Activated CD4-positive, alpha-beta T cell treated with anti-CD3 and anti-CD28 coated beads, Interleukin-2, amount 50 U/mL, for 4 hours (primary cell): Measurements from ENCODE around the gene TPSG1.
"Not testable (repeated sequence)": the region's sequence is repeated elsewhere in the genome, so short reads cannot be mapped to it uniquely, and the experiment has no call there.

Experiments
- DNase-seq, 2 experiments: peaks; one replicate each; pipeline ENCODE4 v3.0.0-alpha.2; 2020

TPSG1 gene

DNA sequence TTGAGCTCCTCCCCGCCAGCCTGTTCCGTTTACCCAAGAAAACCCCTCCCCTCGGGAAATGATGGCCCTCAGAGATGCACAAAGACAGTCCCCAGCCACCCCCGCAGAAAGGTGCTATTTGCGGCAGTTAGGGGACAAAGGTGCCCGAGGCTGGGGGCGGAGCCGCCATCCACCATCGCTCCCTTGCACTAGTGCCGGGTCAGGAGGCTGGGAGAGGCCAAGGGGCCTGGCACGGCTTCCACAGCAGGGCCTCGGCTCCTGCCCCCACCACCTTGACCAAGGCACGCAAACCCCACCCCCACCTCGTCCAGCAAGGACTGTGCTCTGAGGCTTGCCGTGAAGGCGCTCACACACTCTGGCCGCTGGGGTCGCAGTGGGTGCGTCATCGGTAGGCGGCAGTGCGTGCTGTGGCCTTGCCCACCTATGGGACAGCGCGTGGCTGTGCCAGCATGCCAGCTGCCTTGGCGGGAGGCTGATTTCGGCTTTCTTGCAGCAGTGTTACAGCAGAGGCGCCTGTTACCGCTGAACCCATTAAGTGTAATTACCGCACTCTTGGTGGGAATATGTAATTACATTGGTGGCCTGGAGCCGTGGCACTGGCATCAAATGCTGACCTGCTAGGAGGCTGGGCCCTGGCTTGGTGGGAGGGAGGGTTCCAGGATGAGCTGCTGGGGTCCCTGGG lies 31.8 kb downstream of the TPSG1 start:
- DNase-seq, result no peak

GRCh38 chr16:1192384-1193073 lies 32.5 kb downstream of the TPSG1 start:
- no peak for DNase-seq

- DNase-seq, result not testable (repeated sequence)
Observed at GRCh38 chr16:1190789-1191188, 34.3 kb downstream of the TPSG1 start.

GRCh38 chr16:1189455-1189854 lies 35.6 kb downstream of the TPSG1 start:
- no peak for DNase-seq

GRCh38 chr16:1188432-1189189 lies 36.5 kb downstream of the TPSG1 start:
- peak; percentile 14 to 15 for DNase-seq

DNA sequence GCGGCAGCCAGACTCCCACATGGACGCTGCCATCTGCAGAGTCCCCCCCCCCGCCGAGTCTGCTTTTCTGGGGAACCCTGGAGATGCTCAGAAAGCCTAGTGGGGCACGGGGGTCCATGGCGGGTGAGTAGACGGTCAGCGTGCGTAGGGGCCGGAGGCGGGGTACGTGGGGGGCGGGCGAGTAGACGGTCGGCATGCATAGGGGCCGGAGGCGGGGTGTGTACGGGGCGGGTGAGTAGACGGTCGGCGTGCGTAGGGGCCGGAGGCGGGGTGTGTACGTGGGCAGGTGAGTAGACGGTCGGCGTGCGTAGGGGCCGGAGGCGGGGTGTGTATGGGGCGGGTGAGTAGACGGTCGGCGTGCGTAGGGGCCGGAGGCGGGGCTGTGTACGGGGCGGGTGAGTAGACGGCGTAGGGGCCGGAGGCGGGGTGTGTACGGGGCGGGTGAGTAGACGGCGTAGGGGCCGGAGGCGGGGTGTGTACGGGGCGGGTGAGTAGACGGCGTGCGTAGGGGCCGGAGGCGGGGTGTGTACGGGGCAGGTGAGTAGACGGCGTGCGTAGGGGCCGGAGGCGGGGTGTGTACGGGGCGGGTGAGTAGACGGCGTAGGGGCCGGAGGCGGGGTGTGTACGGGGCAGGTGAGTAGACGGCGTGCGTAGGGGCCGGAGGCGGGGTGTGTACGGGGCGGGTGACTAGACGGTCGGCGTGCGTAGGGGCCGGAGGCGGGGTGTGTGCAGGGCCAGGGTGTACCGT lies 39.4 kb downstream of the TPSG1 start:
- DNase-seq, result not testable (repeated sequence)

DNA sequence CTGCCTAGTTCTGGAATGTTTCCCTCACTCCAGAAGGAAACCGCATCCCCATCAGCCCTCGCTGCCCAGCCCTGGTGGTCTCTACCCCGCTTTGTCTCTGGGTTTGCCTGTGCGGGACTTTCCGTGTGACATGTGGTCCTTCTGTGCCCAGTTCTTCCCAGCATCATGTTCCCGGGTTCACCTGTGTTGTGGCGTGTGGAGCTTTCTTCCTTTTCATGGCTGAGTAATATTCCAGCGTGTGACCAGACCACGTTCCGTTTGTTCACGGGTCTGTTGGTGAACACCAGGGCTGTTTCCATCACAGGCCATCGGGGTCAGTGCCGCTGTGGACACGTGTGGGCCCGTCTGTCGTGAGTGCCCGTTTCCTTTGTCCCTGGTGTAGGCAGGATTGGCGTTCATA lies 40.1 kb downstream of the TPSG1 start:
- DNase-seq, result no peak

DNA sequence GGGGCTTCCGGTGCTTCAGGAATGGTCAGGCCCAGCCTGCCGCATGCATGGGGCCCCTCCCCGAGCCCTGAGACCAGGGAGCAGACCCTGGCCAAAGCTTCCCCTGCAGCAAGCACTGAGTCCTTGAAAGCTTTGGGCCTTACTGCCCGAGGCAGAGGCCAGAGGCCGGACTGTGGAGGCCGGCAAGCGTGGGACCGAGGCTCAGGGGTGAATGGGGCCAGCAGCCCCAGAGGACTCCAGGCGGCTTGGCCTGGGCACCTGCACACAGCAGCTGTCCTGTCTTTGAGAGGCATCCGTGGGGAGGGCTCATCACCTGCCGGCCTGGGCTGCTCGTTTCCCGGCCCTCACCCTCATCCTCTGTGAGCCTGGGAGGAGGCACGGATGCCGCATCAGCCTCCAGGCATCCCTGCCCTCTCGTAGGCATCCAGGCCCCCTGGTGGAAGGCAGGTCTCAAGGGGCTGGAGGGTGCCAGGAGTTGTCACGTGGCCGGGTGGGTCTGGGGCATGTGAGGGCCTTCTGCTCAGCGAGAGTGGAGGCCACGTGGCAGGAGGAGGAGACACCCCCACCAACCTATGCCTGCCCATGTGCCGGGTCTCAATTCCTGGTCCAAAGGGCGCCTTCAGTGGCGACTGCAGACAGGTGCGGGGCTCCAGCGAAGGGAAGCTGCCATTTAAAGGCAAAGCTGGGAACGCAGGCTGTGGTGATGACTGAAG lies 40.8 kb downstream of the TPSG1 start:
- DNase-seq, result no peak

DNA sequence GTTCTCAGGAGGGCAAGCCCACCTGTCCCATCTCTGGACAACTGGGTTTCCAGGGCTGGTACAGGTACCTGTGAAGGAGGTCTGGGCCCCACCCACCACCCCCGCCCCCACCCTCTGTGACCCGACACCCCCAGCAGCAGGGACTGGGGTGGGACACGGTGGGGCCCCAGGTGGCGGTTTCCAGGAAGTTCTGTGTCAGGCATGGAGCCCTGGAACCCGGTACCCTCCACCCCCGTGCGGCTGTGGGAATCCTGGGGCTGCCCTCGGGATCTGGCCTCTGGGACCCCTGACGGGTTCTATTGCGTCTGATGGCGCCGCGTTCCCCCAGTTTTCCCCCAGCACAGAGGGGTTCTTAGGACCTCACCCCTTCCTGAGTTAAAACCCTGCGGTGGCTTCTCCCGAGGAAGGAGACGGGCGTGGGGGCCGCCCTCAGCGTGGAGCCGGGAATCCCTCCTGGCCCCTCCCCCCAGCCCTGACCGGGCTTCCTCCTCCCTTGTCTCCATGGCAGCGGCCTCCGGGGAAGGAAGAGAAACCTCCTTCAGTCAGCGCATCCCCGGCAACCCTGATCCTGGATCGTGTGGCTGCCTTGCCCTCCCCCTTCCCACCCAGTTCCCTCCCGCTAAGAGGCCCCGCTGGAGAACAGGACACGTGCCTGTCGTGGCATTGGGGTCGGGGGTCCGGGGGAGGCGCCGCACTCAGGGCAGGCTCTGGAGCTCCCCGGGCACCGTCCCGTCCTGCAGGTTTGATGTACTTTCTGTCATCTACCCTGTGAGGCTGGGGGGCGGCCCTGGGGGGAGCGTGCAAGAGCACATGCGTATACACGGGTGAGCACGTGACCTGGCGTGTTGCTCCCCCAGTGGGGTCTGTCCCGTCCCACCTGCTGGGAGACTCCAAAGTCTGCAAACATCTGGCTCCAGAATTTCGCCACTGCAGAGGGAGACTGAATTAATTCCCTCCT lies 41.8 kb downstream of the TPSG1 start:
- no peak for DNase-seq

- DNase-seq, result no peak
Observed at GRCh38 chr16:1182316-1182671, 42.8 kb downstream of the TPSG1 start.

- no peak for DNase-seq
Observed at GRCh38 chr16:1181404-1182315, 43.4 kb downstream of the TPSG1 start.

DNA sequence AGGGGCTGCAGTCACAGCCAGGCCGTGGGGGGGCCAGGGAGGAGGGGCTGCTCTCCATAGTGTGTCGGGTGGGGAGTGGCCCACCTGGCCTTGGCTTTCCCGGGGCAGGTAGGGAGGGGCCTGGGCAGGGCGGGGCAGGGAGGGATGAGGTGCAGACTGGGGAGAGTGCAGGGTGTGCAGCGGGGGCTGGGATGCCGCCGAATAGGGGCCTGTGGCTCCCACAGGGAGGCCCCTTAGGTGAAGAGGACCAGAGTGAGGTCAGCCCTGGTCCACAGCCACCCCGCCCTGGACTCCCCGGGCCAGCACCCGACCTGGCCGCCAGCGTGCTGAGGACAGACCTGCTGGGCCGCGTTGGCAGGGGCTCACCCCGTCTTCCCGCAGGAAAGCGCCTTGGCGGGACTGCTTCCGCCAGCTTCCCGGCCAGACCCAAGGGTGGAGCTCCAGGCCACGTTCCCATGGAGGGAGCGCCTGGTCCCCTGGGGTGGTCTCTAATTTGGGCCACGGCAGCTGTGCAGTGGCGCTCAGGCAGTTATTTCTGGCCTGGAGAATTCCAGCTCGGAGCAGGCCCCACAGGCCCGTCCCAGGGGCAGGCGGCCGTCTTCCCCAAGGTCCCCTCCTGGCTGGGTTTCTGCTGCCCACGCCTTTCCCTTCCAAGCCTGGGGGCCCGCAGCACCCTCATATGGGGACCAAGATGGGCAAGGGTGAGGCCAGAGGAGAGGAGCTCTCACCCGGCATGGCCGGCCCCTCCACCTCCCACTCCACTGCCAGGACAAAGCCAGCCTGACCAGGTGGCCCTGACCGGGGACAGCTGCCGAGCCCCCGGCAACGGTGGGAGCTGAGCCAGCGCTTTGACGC lies 44.3 kb downstream of the TPSG1 start:
- no peak for DNase-seq

- DNase-seq, result no peak
Observed at GRCh38 chr16:1178295-1178910, 46.7 kb downstream of the TPSG1 start.

GRCh38 chr16:1177750-1178149 lies 47.3 kb downstream of the TPSG1 start:
- no peak for DNase-seq

DNA sequence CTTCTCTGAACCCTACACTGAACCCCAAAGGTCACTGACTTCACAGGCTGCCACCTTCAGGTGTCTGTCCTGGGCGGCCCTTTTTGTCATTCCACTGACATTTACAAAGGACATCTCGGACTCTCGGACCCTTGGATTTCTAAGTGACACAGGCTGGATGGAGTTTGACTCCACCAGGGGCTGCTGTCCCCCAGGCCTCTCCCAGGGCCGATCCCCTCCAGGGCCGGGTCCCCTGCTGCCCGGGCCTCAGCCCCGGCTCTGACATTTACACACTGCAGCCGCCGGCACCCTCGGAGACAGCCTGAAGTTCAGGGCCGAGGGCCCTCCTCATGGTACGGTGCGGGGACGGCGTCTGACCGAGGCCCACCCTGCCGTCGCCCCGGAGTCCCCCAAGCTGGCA lies 48.0 kb downstream of the TPSG1 start:
- no peak for DNase-seq

DNA sequence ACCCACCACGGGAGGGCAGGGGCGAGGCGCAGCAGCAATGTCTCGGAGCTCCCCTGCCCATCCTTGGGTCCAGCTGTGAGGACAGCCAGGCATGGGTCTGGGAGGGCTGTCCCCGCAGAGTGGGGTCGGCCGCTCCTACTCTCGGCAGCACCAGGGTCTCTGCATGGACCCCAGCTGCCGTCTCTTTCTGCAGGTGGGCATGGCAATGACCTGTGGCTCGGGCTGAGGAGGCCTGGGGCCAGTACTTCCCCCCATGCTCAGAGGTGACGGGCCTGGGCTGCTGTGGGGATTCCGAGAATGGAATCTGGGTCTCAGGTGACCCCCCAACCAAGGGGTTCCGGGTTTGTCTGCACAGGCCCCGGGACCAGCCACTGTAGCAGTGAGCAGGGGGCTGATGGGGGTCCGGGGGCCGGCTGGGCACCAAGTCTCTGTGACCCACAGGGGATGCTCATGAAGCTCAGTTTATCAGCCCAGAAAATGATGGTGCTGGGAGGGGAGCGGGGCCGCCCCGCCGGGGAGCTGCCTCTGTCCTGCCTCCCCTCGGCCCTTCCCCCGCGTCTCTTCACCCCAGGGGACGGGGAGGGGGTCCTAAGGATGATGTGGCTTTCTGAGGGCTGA lies 48.7 kb downstream of the TPSG1 start:
- DNase-seq, result no peak

DNA sequence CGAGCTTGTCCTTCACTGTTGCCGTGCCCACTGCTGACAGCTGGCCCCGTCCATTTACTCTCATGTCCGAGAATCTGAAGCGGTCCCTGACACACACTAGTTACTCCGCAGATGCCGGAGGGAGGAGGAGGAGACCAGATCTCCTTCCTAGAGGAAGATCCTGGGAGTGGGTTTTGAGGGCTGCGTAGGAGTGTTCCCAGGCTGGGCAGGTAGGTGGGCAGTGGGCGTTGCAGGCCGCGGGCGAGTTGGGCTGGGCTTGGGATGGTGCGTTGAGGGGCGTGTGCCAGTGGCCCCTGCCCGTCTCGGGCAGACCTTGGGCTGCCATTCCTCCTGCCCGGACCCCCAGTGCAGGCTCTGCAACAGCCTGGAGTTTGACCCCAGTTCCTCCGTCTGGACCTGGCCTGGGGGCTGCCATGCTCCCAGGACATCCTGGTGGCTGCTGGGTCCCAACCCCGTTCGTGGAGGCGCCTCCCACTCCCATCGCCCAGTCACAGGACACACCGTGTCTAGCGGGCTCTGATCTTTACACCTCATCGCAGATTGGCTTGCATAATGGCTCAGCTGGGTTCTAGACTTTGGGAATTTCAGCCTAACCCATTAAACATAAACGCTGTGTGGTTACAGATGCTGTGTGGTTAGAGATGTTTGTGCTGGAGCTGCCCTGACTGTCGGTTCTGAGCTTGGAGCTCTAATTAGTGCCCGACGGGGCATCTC lies 49.3 kb downstream of the TPSG1 start:
- DNase-seq, result no peak
